GM12892 (cell line): ENCODE results near the gene FBLN2.

ENCODE experiments used
- POLR2A ChIP-seq: IDR thresholded peaks from 2 replicates; pipeline ENCODE4 v1.6.1; 2011; ENCODE audit warnings: low read depth, low read length, control low read depth
- TAF1 ChIP-seq: IDR thresholded peaks from 2 replicates; pipeline ENCODE4 v1.6.1; 2011; ENCODE audit warnings: low read depth, mild to moderate bottlenecking, control low read depth, low read length, borderline replicate concordance

- TF ChIP-seq POLR2A: no peak
- no peak for TF ChIP-seq TAF1
These were observed 31.5 kb upstream of the FBLN2 start for GRCh38 chr3:13517253-13517977.
